ENCODE measurements around the gene DQX1. TPM values are rescaled to one million over a fixed set of nuclear protein-coding genes. Genes with fewer than 3 reads are reported as not detected.

The DQX1 gene
- total and polyA plus RNA-seq, 9 of the 15 experiments (the other 6 are each of a cell fraction or from before 2014, with no cell fraction given) = 0.04 to 0.38 (median 0.18) TPM; not detected in 1

DNA sequence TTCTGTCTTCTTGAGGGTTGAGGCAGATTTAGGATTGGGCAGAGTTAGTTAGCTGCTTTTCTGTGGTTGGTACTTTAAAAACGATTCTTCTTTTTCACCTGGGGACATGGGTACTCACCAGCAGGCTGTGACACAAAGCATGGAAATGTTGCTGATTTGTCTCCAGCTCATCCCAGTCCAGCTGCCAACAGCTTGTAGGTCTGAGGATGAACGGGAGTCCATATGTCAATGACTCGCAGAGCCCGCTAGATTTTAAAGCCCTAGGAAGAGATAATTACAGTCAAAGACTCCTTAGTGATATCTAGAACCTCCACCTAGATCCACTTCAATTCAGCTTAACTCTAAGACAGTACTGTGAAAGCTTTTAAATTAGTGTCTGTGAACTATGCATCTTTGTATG is 49.3 kb upstream of the DQX1 start:
- H3K4me2 ChIP-seq (ENCODE audit: insufficient read depth, low read length) = 0 out of 2 replicates have a peak overlapping the region, but pooled peaks have one; percentile 8
- CTCF ChIA-PET (ENCODE audit: low intra/inter-chr PET ratio) = interaction anchor here (0.5 kb wide), 1 partner anchor 20 kb away, joined by 3 read pairs; no protein-coding TSS in a partner anchor
- no peak overlapping the region for H3K27ac ChIP-seq (ENCODE audit: extremely low read depth, low read depth, low read length)
- H3K27me3 ChIP-seq (ENCODE audit: control insufficient read depth in 2 of 2, insufficient read depth in 2 of 2, low read length in 2 of 2) = no peaks in the 10 kb centered on the region
- no peak overlapping the region for H3K4me3 ChIP-seq
- H3K36me3 ChIP-seq (ENCODE audit: control insufficient read depth, insufficient read depth, low read length) = no peaks in the 10 kb centered on the region
- no peak for FAIRE-seq
- H3K9me3 ChIP-seq (replicated peaks; ENCODE audit: control insufficient read depth, insufficient read depth, low read depth, low read length) = no peaks in the 10 kb centered on the region
- no peak for DNase-seq (ENCODE audit: extremely low read depth in 1 of 4, low spot score in 3 of 4)
- ATAC-seq = no peak
- H3K79me2 ChIP-seq (ENCODE audit: control insufficient read depth, insufficient read depth, low read length) = no peaks in the 10 kb centered on the region
- no peaks in the 10 kb centered on the region for H3K9me1 ChIP-seq (ENCODE audit: control insufficient read depth, insufficient read depth, low read length)
- no peak for TF ChIP-seq MECOM (CRISPR knock-in tag; IDR thresholded peaks at IDR 0.05)
- TF ChIP-seq, protein P1, sequence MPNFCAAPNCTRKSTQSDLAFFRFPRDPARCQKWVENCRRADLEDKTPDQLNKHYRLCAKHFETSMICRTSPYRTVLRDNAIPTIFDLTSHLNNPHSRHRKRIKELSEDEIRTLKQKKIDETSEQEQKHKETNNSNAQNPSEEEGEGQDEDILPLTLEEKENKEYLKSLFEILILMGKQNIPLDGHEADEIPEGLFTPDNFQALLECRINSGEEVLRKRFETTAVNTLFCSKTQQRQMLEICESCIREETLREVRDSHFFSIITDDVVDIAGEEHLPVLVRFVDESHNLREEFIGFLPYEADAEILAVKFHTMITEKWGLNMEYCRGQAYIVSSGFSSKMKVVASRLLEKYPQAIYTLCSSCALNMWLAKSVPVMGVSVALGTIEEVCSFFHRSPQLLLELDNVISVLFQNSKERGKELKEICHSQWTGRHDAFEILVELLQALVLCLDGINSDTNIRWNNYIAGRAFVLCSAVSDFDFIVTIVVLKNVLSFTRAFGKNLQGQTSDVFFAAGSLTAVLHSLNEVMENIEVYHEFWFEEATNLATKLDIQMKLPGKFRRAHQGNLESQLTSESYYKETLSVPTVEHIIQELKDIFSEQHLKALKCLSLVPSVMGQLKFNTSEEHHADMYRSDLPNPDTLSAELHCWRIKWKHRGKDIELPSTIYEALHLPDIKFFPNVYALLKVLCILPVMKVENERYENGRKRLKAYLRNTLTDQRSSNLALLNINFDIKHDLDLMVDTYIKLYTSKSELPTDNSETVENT (CRISPR knock-in tag; IDR thresholded peaks at IDR 0.05) = no peak
- TF ChIP-seq, protein P2, sequence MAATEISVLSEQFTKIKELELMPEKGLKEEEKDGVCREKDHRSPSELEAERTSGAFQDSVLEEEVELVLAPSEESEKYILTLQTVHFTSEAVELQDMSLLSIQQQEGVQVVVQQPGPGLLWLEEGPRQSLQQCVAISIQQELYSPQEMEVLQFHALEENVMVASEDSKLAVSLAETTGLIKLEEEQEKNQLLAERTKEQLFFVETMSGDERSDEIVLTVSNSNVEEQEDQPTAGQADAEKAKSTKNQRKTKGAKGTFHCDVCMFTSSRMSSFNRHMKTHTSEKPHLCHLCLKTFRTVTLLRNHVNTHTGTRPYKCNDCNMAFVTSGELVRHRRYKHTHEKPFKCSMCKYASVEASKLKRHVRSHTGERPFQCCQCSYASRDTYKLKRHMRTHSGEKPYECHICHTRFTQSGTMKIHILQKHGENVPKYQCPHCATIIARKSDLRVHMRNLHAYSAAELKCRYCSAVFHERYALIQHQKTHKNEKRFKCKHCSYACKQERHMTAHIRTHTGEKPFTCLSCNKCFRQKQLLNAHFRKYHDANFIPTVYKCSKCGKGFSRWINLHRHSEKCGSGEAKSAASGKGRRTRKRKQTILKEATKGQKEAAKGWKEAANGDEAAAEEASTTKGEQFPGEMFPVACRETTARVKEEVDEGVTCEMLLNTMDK (IDR thresholded peaks at IDR 0.05; ENCODE audit: borderline replicate concordance, insufficient read depth, low read depth, low read length, poor library complexity, severe bottlenecking) = no peak
- no peak for TF ChIP-seq KLF10 (CRISPR knock-in tag; IDR thresholded peaks at IDR 0.05)
- TF ChIP-seq BHLHE40 (IDR thresholded peaks at IDR 0.05; ENCODE audit: low read length) = no peak
- H4K20me1 ChIP-seq (replicated peaks; ENCODE audit: control insufficient read depth, insufficient read depth, low read length) = no peaks in the 10 kb centered on the region
- no peak overlapping the region for H3K9ac ChIP-seq (ENCODE audit: insufficient read depth in 1 of 2, low read depth in 2 of 2, low read length in 2 of 2)
- peaks cover 0 to 42% of the 10 kb centered on the region in 2 experiments; a peak in 4 of 5 replicates for H3K4me1 ChIP-seq (replicated peaks in 1 of 2; ENCODE audit: control insufficient read depth in 2 of 2, insufficient read depth in 2 of 2, low read length in 2 of 2)
- WGBS (ENCODE audit: insufficient coverage, low coverage, missing lambda C conversion rate) = 19% methylated on average over 4 of the region's 4 CpGs
- in situ Hi-C loops (cut with MboI) (no loop called here), intact Hi-C loops (cut with micrococcal nuclease) (no loop called here)
- peak overlapping the region; percentile 67 for H2AFZ ChIP-seq (ENCODE audit: low read depth, low read length)
- POLR2A ChIA-PET = interaction anchor here (1.0 to 2.8 kb wide), 3 partner anchors 8 to 28 kb away, joined by 3 to 13 read pairs (median 4); no protein-coding TSS in a partner anchor
- no TSS peak for BruUV-seq (replicated peaks)

Measured in K562 (cell line).